Ishikawa (cell line): ENCODE data around the gene ETV3.

Experiments
- CEBPB ChIP-seq: IDR thresholded peaks from 2 replicates; pipeline ENCODE4 v1.6.1; 2012
- CREB1 ChIP-seq: IDR thresholded peaks from 2 replicates; pipeline ENCODE4 v1.6.1; 2012; ENCODE audit warnings: low read depth
- EP300 ChIP-seq: IDR thresholded peaks from 2 replicates; pipeline ENCODE4 v1.6.1; 2012; ENCODE audit warnings: borderline replicate concordance
- MAX ChIP-seq: IDR thresholded peaks from 2 replicates; pipeline ENCODE4 v1.6.1; 2012
- RAD21 ChIP-seq: IDR thresholded peaks from 2 replicates; pipeline ENCODE4 v1.6.1; 2012; ENCODE audit warnings: low read depth
- REST ChIP-seq: IDR thresholded peaks from 2 replicates; pipeline ENCODE4 v1.6.1; 2012; ENCODE audit warnings: low read depth, mild to moderate bottlenecking
- TCF12 ChIP-seq: IDR thresholded peaks from 2 replicates; pipeline ENCODE4 v1.6.1; 2012; ENCODE audit warnings: low read depth
- TEAD4 ChIP-seq: IDR thresholded peaks from 2 replicates; pipeline ENCODE4 v1.6.1; 2012
- USF1 ChIP-seq: IDR thresholded peaks from 2 replicates; pipeline ENCODE4 v1.6.1; 2012

GRCh38 chr1:157161901-157162300, 23.7 kb upstream of the ETV3 start:
- TF ChIP-seq USF1 (no peak), EP300 (no peak), CREB1 (no peak), REST (no peak), MAX (no peak), CEBPB (no peak), RAD21 (no peak), TCF12 (no peak), TEAD4 (no peak)
